Mesodermal cell (in vitro differentiated cells): ENCODE measurements around the gene KIF5C.

Source experiments
- H3K27ac ChIP-seq: 2 replicates; pipeline ENCODE4 v1.7.0; 2013; ENCODE audit warnings: mild to moderate bottlenecking, low read depth, low read length, moderate library complexity; ENCODE audit not compliant: severe bottlenecking
- H3K36me3 ChIP-seq: 2 replicates; pipeline ENCODE4 v1.7.1; 2013; ENCODE audit warnings: mild to moderate bottlenecking, low read length, moderate library complexity; ENCODE audit not compliant: control insufficient read depth, insufficient read depth
- H3K4me1 ChIP-seq: one replicate; pipeline ENCODE4 v1.7.1; 2013; ENCODE audit warnings: mild to moderate bottlenecking, low read length; ENCODE audit not compliant: insufficient read depth, control insufficient read depth, poor library complexity, severe bottlenecking
- H3K4me3 ChIP-seq: 2 replicates; pipeline ENCODE4 v1.7.0; 2013; ENCODE audit warnings: low read length, control low read depth, mild to moderate bottlenecking; ENCODE audit not compliant: insufficient read depth, poor library complexity, severe bottlenecking; ENCODE audit errors: extremely low read depth
- H3K9me3 ChIP-seq: 2 replicates; pipeline ENCODE4 v1.7.1; 2013; ENCODE audit warnings: mild to moderate bottlenecking, low read length, moderate library complexity; ENCODE audit not compliant: control insufficient read depth
- WGBS, 2 experiments: methylation state at CpG; one replicate each; pipeline ENCODE4 v1.1.5; 2013; ENCODE audit warnings: missing lambda C conversion rate in 2 of 2; ENCODE audit not compliant: insufficient coverage in 2 of 2; 5-methylcytosine and 5-hydroxymethylcytosine counted together

Gene KIF5C

GRCh38 chr2:148959745-148960144, 84.7 kb downstream of the KIF5C start:
- H3K4me3 ChIP-seq, result no peak overlapping the region
- no peaks in the 10 kb centered on the region for H3K9me3 ChIP-seq
- H3K36me3 ChIP-seq, result peaks cover 14% of the 10 kb centered on the region
- H3K27ac ChIP-seq, result no peak overlapping the region
- no peaks in the 10 kb centered on the region for H3K4me1 ChIP-seq
- WGBS, 2 experiments, result 95 to 100% methylated on average over 3 to 4 of the region's 5 CpGs

DNA sequence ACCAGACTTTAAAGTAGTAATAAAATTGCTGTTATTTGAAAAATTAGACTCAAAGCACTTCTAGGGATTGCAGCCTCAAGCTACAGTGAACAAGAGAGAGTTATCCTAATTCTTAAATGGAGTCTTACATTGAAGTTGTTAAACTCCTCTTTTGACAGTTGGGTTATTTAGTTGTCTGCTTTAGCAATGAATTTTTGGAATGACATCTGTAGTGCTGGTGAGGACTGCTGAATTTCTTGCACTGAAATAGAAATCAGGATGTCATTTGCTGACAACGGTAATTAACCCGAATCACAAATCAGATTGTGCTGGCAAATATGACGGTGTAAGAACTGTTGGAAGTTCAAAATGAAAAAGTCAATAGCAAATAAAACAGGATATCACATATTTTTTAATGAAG, 85.5 kb downstream of the KIF5C start:
- H3K9me3 ChIP-seq, result no peaks in the 10 kb centered on the region
- H3K36me3 ChIP-seq, result peaks cover 14% of the 10 kb centered on the region
- no peak overlapping the region for H3K27ac ChIP-seq
- 100% methylated on average over 2 of the region's 3 CpGs; no CpG with 5 or more reads in 1 of the 2 experiments for WGBS, 2 experiments
- no peaks in the 10 kb centered on the region for H3K4me1 ChIP-seq
- no peak overlapping the region for H3K4me3 ChIP-seq

- Histone ChIP-seq H3K36me3 (peaks cover 18% of the 10 kb centered on the region), H3K4me3 (no peak overlapping the region), H3K4me1 (no peaks in the 10 kb centered on the region), H3K9me3 (no peaks in the 10 kb centered on the region), H3K27ac (no peak overlapping the region)
- WGBS, 2 experiments, result 92 to 94% methylated on average over 3 of the region's 3 CpGs
Measured at GRCh38 chr2:148963461-148963860, 88.4 kb downstream of the KIF5C start.

GRCh38 chr2:148965623-148966437, 90.8 kb downstream of the KIF5C start:
- H3K36me3 ChIP-seq, result peaks cover 18% of the 10 kb centered on the region
- H3K4me3 ChIP-seq, result no peak overlapping the region
- no peak overlapping the region for H3K27ac ChIP-seq
- WGBS, 2 experiments, result 90 to 91% methylated on average over 7 of the region's 12 CpGs
- H3K4me1 ChIP-seq, result no peaks in the 10 kb centered on the region
- no peaks in the 10 kb centered on the region for H3K9me3 ChIP-seq

DNA sequence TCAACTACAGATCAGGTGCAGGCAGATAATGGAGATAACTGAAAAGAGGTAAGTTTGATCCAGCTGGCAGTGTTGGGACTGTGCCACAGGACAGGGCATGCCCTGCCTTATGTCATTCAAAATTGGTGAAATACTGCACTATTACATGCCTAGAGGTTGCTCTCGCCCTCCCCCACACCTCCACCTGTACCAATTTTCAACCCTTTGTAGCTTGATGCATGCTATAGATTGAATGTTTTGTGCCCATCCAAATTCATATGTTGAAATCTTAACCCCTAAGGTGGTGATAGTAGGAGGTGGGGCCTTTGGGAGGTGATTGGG, 91.4 kb downstream of the KIF5C start:
- H3K9me3 ChIP-seq, result no peaks in the 10 kb centered on the region
- H3K36me3 ChIP-seq, result peaks cover 15% of the 10 kb centered on the region
- WGBS, 2 experiments, result no CpG with 5 or more reads among the region's 1 CpG
- no peak overlapping the region for H3K27ac ChIP-seq
- H3K4me3 ChIP-seq, result no peak overlapping the region
- H3K4me1 ChIP-seq, result no peaks in the 10 kb centered on the region

DNA sequence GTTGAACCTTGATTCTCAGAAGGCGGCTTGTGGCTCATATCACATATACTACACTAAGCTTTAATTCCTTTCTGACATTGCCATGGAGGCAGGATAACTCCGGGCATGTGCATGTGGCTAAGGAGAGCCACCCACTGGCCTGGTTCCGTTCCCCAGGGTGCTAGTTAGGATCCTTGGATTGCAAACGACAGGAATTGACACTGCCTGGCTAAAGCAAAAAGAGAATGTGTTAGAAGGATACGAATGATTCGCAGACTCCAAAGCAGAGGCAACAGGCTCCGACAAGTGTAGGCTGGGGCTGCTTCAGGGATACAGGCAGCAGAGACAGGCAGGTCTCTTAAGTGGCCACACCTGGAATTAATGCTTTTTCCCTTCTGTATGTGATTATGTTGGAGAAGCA, 92.0 kb downstream of the KIF5C start:
- H3K36me3 ChIP-seq, result peaks cover 11% of the 10 kb centered on the region
- no peaks in the 10 kb centered on the region for H3K4me1 ChIP-seq
- H3K27ac ChIP-seq, result no peak overlapping the region

DNA sequence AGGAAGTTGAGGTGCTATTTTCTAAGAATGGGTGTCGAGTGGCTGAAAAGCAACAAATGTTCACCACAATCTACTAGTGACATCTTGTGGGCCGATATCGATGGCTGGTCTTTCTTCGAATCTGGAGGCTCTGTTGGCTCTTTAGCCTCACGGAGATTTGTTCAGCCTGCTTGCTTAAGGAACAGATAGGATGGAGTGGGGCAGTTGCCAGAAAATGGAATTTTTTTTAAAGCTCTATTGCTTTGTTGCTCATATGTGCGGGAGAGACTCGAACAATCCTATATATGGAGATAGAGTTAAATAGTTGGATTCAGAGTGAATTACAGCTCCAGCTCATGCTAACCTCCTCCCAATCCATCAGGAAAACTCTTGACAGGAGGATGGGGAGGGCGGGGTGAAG, 92.6 kb downstream of the KIF5C start:
- no peaks in the 10 kb centered on the region for H3K9me3 ChIP-seq
- 82 to 90% methylated on average over 5 to 6 of the region's 8 CpGs for WGBS, 2 experiments
- no peak overlapping the region for H3K27ac ChIP-seq
- no peak overlapping the region for H3K4me3 ChIP-seq
- H3K36me3 ChIP-seq, result peaks cover 11% of the 10 kb centered on the region
- H3K4me1 ChIP-seq, result no peaks in the 10 kb centered on the region

More for the DNA sequence above, 92.0 kb downstream of the KIF5C start:
- no peak overlapping the region for H3K4me3 ChIP-seq
- H3K9me3 ChIP-seq, result no peaks in the 10 kb centered on the region
- 88 to 92% methylated on average over 7 of the region's 7 CpGs for WGBS, 2 experiments

DNA sequence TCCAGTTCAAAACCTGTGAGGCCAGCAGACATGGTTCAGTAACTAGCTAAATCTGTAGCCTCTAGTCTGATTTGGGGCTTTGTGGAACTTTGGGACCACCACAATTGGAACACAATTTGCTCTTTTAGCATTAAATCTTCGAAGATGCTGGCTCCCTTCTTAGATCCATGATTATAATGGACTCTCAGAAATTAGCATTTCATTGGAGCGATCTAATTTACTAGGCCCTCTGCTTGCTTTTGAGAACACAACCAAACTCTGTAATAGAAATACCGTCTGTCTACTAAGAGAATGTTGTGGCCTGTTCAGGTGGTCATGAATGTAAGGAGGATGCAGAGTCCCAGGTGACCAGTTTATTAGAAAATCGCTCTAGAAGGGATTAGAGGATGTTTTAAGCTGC, 93.3 kb downstream of the KIF5C start:
- no peak overlapping the region for H3K4me3 ChIP-seq
- 75 to 88% methylated on average over 2 of the region's 4 CpGs for WGBS, 2 experiments
- H3K27ac ChIP-seq, result no peak overlapping the region
- H3K9me3 ChIP-seq, result no peaks in the 10 kb centered on the region
- H3K4me1 ChIP-seq, result no peaks in the 10 kb centered on the region
- peaks cover 10% of the 10 kb centered on the region for H3K36me3 ChIP-seq

DNA sequence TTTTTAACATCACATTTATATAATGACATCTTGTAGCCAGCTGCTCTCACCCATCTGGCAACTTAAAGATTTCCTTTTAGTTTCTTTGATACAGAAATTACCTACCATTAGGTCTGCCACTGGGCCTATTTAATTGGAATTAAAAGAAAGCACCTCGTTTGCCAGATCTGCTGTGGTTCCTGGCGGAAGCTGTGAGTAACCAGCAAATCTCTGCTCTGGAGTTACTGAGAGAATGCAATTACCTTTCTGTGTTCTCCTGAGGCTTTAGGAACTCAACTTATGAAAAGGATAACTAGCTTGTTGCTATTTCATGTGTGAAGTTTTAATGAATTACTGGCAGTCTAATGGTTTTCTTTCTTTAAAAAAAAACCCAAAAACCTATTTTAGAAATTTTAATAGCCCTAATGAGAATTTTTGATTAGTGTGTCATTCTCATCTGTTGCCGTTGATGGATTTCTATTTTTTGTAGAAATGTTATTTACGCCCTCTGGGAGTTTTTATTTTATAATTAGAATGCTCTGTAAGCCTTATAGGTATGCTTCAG, 93.8 kb downstream of the KIF5C start:
- Histone ChIP-seq H3K27ac (no peak overlapping the region), H3K36me3 (peaks cover 5% of the 10 kb centered on the region), H3K4me1 (no peaks in the 10 kb centered on the region), H3K4me3 (no peak overlapping the region), H3K9me3 (no peaks in the 10 kb centered on the region)
- 56 to 71% methylated on average over 2 of the region's 4 CpGs for WGBS, 2 experiments

GRCh38 chr2:148969659-148970061, 94.6 kb downstream of the KIF5C start:
- no peak overlapping the region for H3K27ac ChIP-seq
- H3K36me3 ChIP-seq, result peaks cover 4% of the 10 kb centered on the region
- no peak overlapping the region for H3K4me3 ChIP-seq
- no peaks in the 10 kb centered on the region for H3K4me1 ChIP-seq
- WGBS, 2 experiments, result 63 to 87% methylated on average over 4 of the region's 7 CpGs
- no peaks in the 10 kb centered on the region for H3K9me3 ChIP-seq

DNA sequence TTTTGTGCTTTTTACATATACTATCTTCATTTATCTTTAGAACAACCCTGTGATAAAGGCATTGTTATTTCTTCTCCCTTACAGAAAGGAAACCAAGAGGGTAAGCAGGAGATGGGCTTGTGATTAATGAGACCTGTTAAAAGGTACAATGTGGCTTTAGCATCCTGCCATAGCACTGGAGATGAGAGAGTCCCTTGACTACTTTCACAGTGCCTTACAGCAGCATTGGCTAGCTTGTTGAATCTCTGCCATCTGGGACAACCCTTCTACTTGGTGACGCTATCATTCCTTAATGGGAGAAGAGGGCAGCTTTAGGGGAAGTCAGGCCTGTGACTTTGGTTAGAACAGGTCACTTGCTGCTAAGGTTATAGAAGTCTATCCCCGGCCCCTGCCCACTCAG, 95.4 kb downstream of the KIF5C start:
- H3K4me3 ChIP-seq, result no peak overlapping the region
- no peaks in the 10 kb centered on the region for H3K4me1 ChIP-seq
- H3K9me3 ChIP-seq, result no peaks in the 10 kb centered on the region
- H3K27ac ChIP-seq, result no peak overlapping the region
- 80 to 92% methylated on average over 1 of the region's 2 CpGs for WGBS, 2 experiments
- peaks cover 4% of the 10 kb centered on the region for H3K36me3 ChIP-seq
